UCSD-AML1 (cell line): ENCODE measurements around the gene DNAJC6.
"Not testable (repeated sequence)": the region's sequence is repeated elsewhere in the genome, so short reads cannot be mapped to it uniquely, and the experiment has no call there.

Experiments used
- DNase-seq: peaks from one replicate; lab custom pipeline; 2025; ENCODE audit not compliant: unreplicated experiment; lab: John Stamatoyannopoulos, UW

The DNAJC6 gene

DNA sequence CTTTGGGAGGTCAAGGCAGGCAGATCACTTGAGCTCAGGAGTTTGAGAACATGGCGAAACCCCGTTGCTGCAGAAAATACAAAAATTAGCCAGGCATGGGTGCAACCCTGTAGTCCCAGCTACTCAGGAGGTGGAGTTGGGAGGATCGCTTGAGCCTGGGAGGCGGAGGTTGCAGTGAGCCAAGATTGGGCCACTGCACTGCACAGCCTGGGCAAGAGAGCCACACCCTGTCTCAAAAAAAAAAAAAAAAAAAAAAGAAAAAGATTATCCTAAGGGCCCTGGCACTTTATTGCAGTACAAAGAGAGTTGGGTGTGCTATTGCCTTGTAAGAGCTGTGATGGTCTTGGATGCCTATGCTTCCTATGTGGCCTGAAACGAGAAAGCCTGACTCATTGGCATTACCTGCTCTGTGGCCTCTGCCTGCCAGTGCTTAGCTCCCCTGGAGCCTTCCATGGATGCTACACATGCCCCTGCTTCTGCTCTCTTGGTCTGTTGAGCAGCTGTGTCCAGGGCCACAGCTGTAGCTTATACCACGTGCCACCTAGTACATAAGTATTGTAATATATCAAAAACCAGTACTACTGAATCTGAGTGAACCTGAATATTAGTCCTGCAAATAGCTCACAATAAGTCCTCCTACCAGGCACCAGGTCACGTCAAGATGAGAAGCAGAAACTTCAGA lies 45.8 kb downstream of the DNAJC6 start:
- DNase-seq, result no peak

DNA sequence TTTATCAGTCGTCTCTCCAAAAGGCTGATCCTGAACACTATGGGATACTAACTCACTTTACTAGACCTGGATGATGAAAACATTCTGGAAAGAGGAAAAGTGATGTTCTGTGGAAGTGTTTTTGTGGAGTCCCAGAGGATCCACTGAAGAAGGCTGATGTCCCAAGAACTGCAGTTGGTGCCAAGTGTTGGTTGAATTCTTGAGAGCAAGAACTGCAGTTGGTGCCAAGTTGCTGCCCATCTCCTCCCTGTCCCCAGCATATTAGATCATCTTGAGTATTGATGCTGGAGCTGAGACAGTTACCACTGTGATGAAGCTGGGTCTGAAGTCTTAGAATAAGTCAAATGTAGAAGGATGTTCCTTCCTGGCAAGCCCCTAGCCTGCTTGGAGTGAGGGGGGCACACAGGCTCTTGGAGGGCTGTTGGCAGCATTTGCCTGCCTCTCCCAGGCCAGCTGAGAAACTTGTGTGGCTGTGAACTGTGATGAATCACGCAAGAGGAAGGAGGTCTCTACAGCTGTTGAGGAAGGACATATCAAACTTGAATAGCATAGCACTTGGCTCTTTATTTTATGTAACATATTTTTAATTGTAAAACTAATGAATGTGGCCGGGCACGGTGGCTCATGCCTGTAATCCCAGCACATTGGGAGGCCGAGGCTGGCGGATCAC lies 48.1 kb downstream of the DNAJC6 start:
- DNase-seq, result no peak

DNA sequence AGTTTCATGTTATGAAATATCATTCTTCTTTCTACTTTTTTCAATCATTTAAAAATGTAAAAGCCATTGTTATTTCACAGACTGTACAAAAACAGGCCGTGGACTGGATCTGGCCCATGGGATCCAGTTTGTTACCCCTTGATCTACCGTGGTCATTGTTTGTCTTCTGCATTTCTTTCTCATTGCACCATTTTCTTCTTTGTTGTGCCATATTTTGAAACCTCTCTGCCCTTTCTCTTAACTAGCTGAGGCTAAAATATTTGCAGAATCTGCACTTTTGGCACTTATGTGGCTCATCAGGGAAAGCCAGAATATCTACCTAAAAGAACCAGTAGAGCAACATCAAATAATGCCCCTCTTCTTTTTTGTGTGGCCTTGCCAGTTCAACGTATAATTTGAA lies 50.5 kb downstream of the DNAJC6 start:
- no peak for DNase-seq

DNA sequence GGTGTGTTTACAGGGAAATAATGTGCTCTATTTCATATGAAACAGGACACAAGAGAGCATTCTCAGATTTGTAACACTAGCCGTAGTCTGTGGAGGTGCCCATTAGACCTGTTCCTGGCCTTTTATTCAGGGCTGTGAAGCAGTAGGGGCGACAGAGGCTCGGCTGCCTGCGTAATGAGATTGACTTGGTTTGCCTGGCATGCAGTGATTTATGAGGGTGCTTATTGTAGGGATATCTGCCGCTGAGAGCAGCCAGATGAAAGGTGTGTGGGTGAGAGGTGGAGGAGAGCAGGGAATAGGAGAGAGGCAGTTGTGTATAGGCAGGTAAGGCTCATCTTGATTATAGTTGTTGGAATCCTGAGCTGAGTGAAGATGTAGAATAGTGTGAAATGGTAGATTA lies 51.3 kb downstream of the DNAJC6 start:
- no peak for DNase-seq

GRCh38 chr1:65362545-65362944 lies 53.2 kb downstream of the DNAJC6 start:
- DNase-seq, result no peak

DNA sequence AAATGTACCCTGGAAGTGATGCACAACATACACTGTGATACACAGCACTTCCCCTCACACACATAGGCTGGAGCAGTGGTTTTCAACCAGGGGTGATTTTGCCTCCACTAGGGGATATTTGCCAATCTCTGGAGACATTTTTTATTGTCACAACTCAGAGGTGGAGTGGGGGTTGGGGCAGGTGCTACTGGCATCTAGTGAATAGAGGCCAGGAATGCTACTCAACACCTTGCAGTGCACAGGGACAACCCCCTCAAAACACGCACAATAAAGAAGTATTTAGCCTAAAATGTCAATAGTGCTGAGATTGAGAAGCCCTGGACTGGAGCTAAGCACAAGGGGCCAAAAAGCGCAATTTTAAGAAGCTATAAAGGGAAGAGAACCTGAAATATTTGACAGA lies 54.1 kb downstream of the DNAJC6 start:
- no peak for DNase-seq

- DNase-seq, result no peak
These were observed 59.1 kb downstream of the DNAJC6 start for GRCh38 chr1:65368403-65368802.

- no peak for DNase-seq
These were observed 62.2 kb downstream of the DNAJC6 start for GRCh38 chr1:65371544-65371943.

- no peak for DNase-seq
These were observed 63.2 kb downstream of the DNAJC6 start for GRCh38 chr1:65372557-65372956.

- no peak for DNase-seq
These were observed 68.3 kb downstream of the DNAJC6 start for GRCh38 chr1:65377496-65378246.

- DNase-seq, result no peak
These were observed 69.1 kb downstream of the DNAJC6 start for GRCh38 chr1:65378247-65378946.

GRCh38 chr1:65384426-65384825 lies 75.1 kb downstream of the DNAJC6 start:
- DNase-seq, result not testable (repeated sequence)

- no peak for DNase-seq
These were observed 77.1 kb downstream of the DNAJC6 start for GRCh38 chr1:65386439-65386838.

DNA sequence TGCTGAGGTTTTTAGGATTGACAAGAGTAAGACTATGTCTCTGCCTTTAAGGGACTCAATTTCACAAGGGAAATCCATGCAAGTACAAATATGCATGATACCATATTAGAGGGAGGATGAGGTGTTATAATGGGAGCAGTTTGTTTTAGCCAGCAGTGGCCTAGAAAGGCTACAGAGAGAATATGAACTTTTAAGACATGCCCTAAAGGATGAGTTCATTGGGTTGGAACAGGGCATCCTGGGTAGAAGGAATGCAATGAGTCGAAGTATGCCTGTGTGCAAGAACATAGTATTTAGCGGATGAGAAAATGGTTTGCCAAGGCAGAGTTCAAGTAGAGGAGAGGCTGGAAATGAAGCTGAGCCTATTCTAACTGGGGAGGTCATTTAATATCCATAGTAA lies 78.5 kb downstream of the DNAJC6 start:
- DNase-seq, result no peak

DNA sequence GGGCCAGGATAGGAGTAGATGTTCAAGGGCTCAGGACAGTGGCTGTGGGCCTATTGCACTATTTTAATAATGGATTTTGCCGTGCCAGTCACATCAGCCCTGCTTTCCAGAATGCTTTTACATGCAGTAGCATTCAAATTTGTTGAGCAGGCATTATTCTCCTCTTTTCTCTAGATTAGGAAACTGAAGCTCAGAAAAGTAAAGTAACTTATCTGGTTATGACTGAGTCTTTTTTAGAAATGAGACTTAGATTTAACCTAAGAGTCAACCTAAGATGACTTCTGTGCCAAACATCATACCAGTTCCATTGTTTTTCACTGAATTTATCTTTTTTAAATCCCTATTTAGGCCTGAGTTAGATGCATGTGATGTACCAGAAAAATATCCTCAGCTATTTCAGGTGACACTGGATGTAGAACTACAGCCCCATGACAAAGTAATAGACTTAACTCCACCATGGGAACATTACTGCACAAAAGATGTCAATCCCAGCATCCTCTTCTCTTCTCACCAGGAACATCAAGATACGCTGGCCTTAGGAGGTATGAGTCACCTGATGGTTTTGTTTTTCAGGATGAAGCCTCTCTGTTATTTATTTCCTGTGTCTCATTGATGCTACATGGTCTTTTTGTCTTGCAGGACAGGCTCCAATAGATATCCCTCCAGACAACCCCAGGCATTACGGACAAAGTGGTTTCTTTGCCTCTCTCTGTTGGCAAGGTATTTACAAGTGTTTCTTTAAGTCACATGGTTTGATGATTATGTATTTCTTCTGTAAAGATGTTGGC lies 79.8 kb downstream of the DNAJC6 start:
- DNase-seq, result no peak

- no peak for DNase-seq
These were observed 83.2 kb downstream of the DNAJC6 start for GRCh38 chr1:65392497-65392896.

- no peak for DNase-seq
These were observed 84.0 kb downstream of the DNAJC6 start for GRCh38 chr1:65393347-65393746.

GRCh38 chr1:65393928-65394327 lies 84.6 kb downstream of the DNAJC6 start:
- DNase-seq, result no peak

DNA sequence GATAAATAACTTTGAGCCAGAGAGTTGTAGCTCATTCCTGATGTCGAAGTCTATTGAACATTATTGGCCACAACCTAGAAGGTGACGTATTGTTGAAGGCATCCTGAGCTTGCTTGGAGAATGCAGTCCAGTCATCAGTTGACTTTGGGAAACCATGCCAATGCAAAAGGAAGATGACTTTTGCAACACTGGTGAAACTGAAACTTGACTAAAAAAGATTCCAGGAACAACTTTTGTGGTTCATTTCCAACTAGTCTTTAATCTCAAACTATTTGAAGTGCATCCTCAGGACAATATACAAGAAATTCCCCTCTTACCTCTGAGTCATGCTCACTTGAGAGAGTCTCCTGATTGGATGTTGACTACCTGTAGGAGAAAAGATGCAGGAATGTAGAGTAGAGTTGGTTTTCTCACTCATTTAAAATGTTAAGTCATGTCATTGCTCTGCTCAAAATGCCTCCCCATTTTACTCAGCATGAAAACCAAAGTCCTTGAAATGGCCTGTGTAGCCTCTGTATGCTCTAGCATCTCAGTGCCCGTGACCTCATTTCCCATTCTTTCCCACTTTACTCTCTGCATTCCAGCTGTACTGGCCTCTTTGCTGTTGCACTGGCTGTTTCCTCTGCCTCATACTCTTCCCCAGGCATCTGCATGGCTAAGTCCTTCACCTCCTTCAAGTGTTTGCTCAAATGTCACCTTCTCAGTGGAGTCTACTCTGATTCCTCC lies 86.7 kb downstream of the DNAJC6 start:
- no peak for DNase-seq

DNA sequence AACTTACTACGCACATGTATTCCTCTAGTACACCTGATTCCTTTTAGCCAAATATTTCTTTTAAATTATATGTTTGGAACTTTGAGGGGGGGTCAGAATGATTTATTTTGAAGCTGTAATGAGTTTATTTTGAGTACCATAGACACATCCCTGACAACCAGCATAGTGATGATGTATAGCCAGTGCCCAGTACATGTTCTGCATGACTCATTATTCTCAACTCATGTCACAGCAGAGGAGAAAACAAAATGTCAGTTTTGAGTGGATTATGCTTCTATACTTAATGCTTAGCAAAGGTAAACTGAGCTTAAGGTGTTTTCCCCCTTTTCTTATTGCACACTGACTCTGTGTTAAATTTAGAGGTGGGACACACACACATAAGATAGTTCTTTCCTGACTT lies 88.7 kb downstream of the DNAJC6 start:
- no peak for DNase-seq
